IMR-90 (cell line): Measurements from ENCODE around the gene SLC17A9. TPM values are rescaled to one million over a fixed set of nuclear protein-coding genes. Genes with fewer than 3 reads are reported as not detected.

Experiments
- ATAC-seq: fragments of 200-7000 bp; cut with Tn5 transposase; 2 replicates; pipeline ENCODE4 v1.9.1; 2020; ENCODE audit warnings: low read depth, mild to moderate bottlenecking, moderate library complexity
- BruUV-seq: library from RNA; stranded (reverse); fragments of 400-500 nt; replicated peaks from 2 replicates; lab custom pipeline; 2021; lab: Mats Ljungman, UMichigan
- CTCF ChIA-PET: fragments of 300-600 bp; formaldehyde crosslinking; extraction: SDS; loops from one replicate; lab custom pipeline; 2021; ENCODE audit warnings: antibody characterized with exemption; lab: Yijun Ruan, JAX
- POLR2A ChIA-PET: fragments of 300-600 bp; sonication (Branson Sonifier 250); formaldehyde crosslinking; loops from one replicate; lab custom pipeline; 2022; ENCODE audit warnings: antibody characterized with exemption; ENCODE audit not compliant: unreplicated experiment; lab: Charles Lee
- DNase-seq: peaks from one replicate; pipeline ENCODE4 v3.0.0; 2013
- H2AFZ ChIP-seq: replicated peaks from 2 replicates; pipeline ENCODE3; 2013; ENCODE audit warnings: low read length, mild to moderate bottlenecking; ENCODE audit not compliant: poor library complexity
- H2AK5ac ChIP-seq: 2 replicates; pipeline ENCODE4 v1.6.1; 2013; ENCODE audit warnings: low read depth, low read length, inconsistent platforms
- H2AK9ac ChIP-seq: replicated peaks from 2 replicates; pipeline ENCODE3; 2013; ENCODE audit warnings: mild to moderate bottlenecking, low read depth, low read length, moderate library complexity; ENCODE audit not compliant: poor library complexity
- H2BK120ac ChIP-seq: 2 replicates; pipeline ENCODE4 v1.6.1; 2013; ENCODE audit warnings: low read depth, low read length, inconsistent platforms
- H2BK15ac ChIP-seq: 3 replicates; pipeline ENCODE4 v1.6.1; 2013; ENCODE audit warnings: low read depth, low read length, inconsistent platforms
- H2BK20ac ChIP-seq: 2 replicates; pipeline ENCODE4 v1.6.1; 2013; ENCODE audit warnings: low read depth, mild to moderate bottlenecking, inconsistent platforms, low read length, moderate library complexity
- H2BK5ac ChIP-seq: 2 replicates; pipeline ENCODE4 v1.6.1; 2013; ENCODE audit warnings: mild to moderate bottlenecking, low read depth, low read length, inconsistent platforms; ENCODE audit not compliant: poor library complexity, severe bottlenecking
- H3K14ac ChIP-seq: replicated peaks from 2 replicates; pipeline ENCODE4 v1.6.1; 2013; ENCODE audit warnings: low read depth, low read length, inconsistent platforms
- H3K18ac ChIP-seq: 2 replicates; pipeline ENCODE4 v1.6.1; 2013; ENCODE audit warnings: low read depth, low read length, control low read depth
- H3K23ac ChIP-seq: 2 replicates; pipeline ENCODE4 v1.6.1; 2013; ENCODE audit warnings: low read depth, low read length, inconsistent platforms
- H3K27ac ChIP-seq: 2 replicates; pipeline ENCODE4 v1.5.1; 2013; ENCODE audit warnings: mild to moderate bottlenecking, control low read depth, low read length; ENCODE audit not compliant: insufficient read depth
- H3K27me3 ChIP-seq: 2 replicates; pipeline ENCODE4 v1.6.1; 2013; ENCODE audit warnings: low read length; ENCODE audit not compliant: control insufficient read depth, insufficient read depth
- H3K36me3 ChIP-seq: 2 replicates; pipeline ENCODE4 v1.6.1; 2013; ENCODE audit warnings: low read length, mixed read lengths; ENCODE audit not compliant: control insufficient read depth, insufficient read depth
- H3K4ac ChIP-seq: 2 replicates; pipeline ENCODE4 v1.6.1; 2013; ENCODE audit warnings: low read depth, low read length, inconsistent platforms
- H3K4me1 ChIP-seq: 2 replicates; pipeline ENCODE4 v1.6.1; 2013; ENCODE audit warnings: low read length, mixed read lengths; ENCODE audit not compliant: control insufficient read depth, insufficient read depth
- H3K4me2 ChIP-seq: 2 replicates; pipeline ENCODE4 v1.6.1; 2013; ENCODE audit warnings: low read depth, mild to moderate bottlenecking, control low read depth, low read length, moderate library complexity
- H3K4me3 ChIP-seq: 2 replicates; pipeline ENCODE4 v1.5.1; 2013; ENCODE audit warnings: low read depth, mild to moderate bottlenecking, control low read depth, low read length, moderate library complexity; ENCODE audit not compliant: insufficient read depth
- H3K56ac ChIP-seq: 2 replicates; pipeline ENCODE4 v1.6.1; 2013; ENCODE audit warnings: low read length, inconsistent platforms; ENCODE audit not compliant: insufficient read depth; ENCODE audit errors: extremely low read depth
- H3K79me1 ChIP-seq, 2 experiments: 2 replicates each; pipeline ENCODE4 v1.6.1; 2013; ENCODE audit warnings: low read length in 2 of 2, inconsistent platforms in 1 of 2, low read depth in 1 of 2
- H3K9ac ChIP-seq: 2 replicates; pipeline ENCODE4 v1.6.1; 2013; ENCODE audit warnings: low read depth, low read length, control low read depth
- H3K9me1 ChIP-seq: 2 replicates; pipeline ENCODE4 v1.6.1; 2013; ENCODE audit warnings: low read length, inconsistent platforms; ENCODE audit not compliant: insufficient read depth
- H3K9me3 ChIP-seq: 2 replicates; pipeline ENCODE4 v1.6.1; 2013; ENCODE audit warnings: low read length; ENCODE audit not compliant: control insufficient read depth, insufficient read depth
- H4K20me1 ChIP-seq: 2 replicates; pipeline ENCODE4 v1.6.1; 2013; ENCODE audit warnings: low read length, inconsistent platforms; ENCODE audit not compliant: insufficient read depth
- H4K5ac ChIP-seq: 2 replicates; pipeline ENCODE4 v1.6.1; 2013; ENCODE audit warnings: mild to moderate bottlenecking, low read depth, low read length, control low read depth
- H4K8ac ChIP-seq, 2 experiments: 2 replicates each; pipeline ENCODE4 v1.6.1; 2013; ENCODE audit warnings: low read depth in 2 of 2, low read length in 2 of 2, control low read depth in 1 of 2, inconsistent platforms in 1 of 2
- H4K91ac ChIP-seq: 2 replicates; pipeline ENCODE4 v1.6.1; 2013; ENCODE audit warnings: low read depth, low read length, inconsistent platforms; ENCODE audit not compliant: insufficient read depth
- BHLHE40 ChIP-seq: fragments of 150-350 bp; IDR thresholded peaks from 2 replicates; pipeline ENCODE4 v1.6.1; 2016; ENCODE audit warnings: mild to moderate bottlenecking, low read depth, low read length
- CEBPB ChIP-seq: IDR thresholded peaks from 2 replicates; pipeline ENCODE4 v1.6.1; 2012; ENCODE audit warnings: low read depth, low read length, improper control_type of control experiment
- FOS ChIP-seq: fragments of 150-350 bp; IDR thresholded peaks from 2 replicates; pipeline ENCODE4 v1.6.1; 2016; ENCODE audit warnings: low read depth, low read length
- MAFK ChIP-seq: IDR thresholded peaks from 2 replicates; pipeline ENCODE4 v1.6.1; 2012; ENCODE audit warnings: low read depth, low read length, improper control_type of control experiment
- WGBS, 2 experiments: methylation state at CpG; one replicate each; pipeline versions ENCODE4 v1.1.5 to v1.1.7; 2013; ENCODE audit warnings: missing lambda C conversion rate in 2 of 2; ENCODE audit not compliant: insufficient read length in 1 of 2; ENCODE audit errors: extremely low coverage in 2 of 2; 5-methylcytosine and 5-hydroxymethylcytosine counted together
- dilution Hi-C: fragments of 300-500 bp; cut with HindIII; formaldehyde crosslinking; loops from one replicate; pipeline ENCODE4 v1.14.3; 2018; ENCODE audit warnings: low sequenced_read_pairs; ENCODE audit not compliant: unreplicated experiment
- in situ Hi-C: fragments of 300-500 bp; cut with MboI; formaldehyde crosslinking; loops from 3 replicates; pipeline ENCODE4 v1.14.3; 2019; ENCODE audit warnings: low sequenced_read_pairs, inconsistent platforms, mixed read lengths
- intact Hi-C: fragments of 100-400 bp; cut with micrococcal nuclease; formaldehyde crosslinking; loops from 2 replicates; pipeline ENCODE4 v1.10.0; 2022
- polyA plus RNA-seq, 3 experiments: library from polyadenylated mRNA; depleted of rRNA; stranded (reverse); fragments of >200 nt; gene quantifications; 2 replicates each; pipeline ENCODE4 v1.2.3, GENCODE V29; 2012; ENCODE audit warnings: low replicate concordance in 1 of 3
- total RNA-seq: library from RNA; depleted of rRNA; stranded (reverse); fragments of >200 nt; gene quantifications from 2 replicates; pipeline ENCODE4 v1.2.3, GENCODE V29; 2012
- TF ChIP-seq, protein P1 (sequence below): conservative IDR thresholded peaks from 2 replicates; pipeline ENCODE4 v1.5.1; 2012; ENCODE audit warnings: mild to moderate bottlenecking, low read depth, low read length, improper control_type of control experiment

SLC17A9 gene
- total and polyA plus RNA-seq, 2 of the 4 experiments (the other 2 are of a cell fraction) = 2.2 to 14.4 TPM

GRCh38 chr20:62984666-62985443 is 32.3 kb downstream of the SLC17A9 start:
- Histone ChIP-seq H3K23ac (no peak overlapping the region), H3K9ac (no peak overlapping the region), H3K18ac (no peak overlapping the region), H2AK5ac (no peak overlapping the region), H3K27ac (no peak overlapping the region), H4K5ac (no peak overlapping the region), H3K9me1 (no peaks in the 10 kb centered on the region), H3K9me3 (no peaks in the 10 kb centered on the region), H2BK120ac (no peak overlapping the region), H3K4me1 (no peaks in the 10 kb centered on the region), H3K4me2 (no peak overlapping the region), H2BK5ac (no peak overlapping the region), H2BK20ac (no peak overlapping the region), H3K4me3 (no peak overlapping the region), H3K14ac (no peak overlapping the region), H3K4ac (no peak overlapping the region), H3K27me3 (peaks cover 64% of the 10 kb centered on the region), H3K36me3 (no peaks in the 10 kb centered on the region), H2AK9ac (no peak overlapping the region), H2AFZ (no peak overlapping the region), H2BK15ac (no peak overlapping the region), H3K56ac (no peak overlapping the region), H4K8ac (no peak overlapping the region), H3K79me1 (no peaks in the 10 kb centered on the region), H4K91ac (no peak overlapping the region), H4K20me1 (no peaks in the 10 kb centered on the region)
- intact Hi-C loops = no loop called here
- WGBS, 2 experiments = 27% methylated on average over 7 of the region's 18 CpGs; no CpG with 5 or more reads in 1 of the 2 experiments
- ATAC-seq (no peak), DNase-seq (no peak)
- ChIA-PET CTCF (no interaction called here), POLR2A (no interaction called here)
- no TSS peak for BruUV-seq
- dilution Hi-C loops = no loop called here
- TF ChIP-seq, protein P1, sequence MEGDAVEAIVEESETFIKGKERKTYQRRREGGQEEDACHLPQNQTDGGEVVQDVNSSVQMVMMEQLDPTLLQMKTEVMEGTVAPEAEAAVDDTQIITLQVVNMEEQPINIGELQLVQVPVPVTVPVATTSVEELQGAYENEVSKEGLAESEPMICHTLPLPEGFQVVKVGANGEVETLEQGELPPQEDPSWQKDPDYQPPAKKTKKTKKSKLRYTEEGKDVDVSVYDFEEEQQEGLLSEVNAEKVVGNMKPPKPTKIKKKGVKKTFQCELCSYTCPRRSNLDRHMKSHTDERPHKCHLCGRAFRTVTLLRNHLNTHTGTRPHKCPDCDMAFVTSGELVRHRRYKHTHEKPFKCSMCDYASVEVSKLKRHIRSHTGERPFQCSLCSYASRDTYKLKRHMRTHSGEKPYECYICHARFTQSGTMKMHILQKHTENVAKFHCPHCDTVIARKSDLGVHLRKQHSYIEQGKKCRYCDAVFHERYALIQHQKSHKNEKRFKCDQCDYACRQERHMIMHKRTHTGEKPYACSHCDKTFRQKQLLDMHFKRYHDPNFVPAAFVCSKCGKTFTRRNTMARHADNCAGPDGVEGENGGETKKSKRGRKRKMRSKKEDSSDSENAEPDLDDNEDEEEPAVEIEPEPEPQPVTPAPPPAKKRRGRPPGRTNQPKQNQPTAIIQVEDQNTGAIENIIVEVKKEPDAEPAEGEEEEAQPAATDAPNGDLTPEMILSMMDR = no peak
- TF ChIP-seq FOS (no peak), MAFK (peak; percentile 35; the same call in 1 of the 2 replicates), CEBPB (no peak), BHLHE40 (no peak)
- in situ Hi-C loops = no loop called here
